CD4-positive, alpha-beta memory T cell (primary cell): ENCODE results near the gene EIF4EBP2. TPM values are rescaled to one million over a fixed set of nuclear protein-coding genes. Genes with fewer than 3 reads are reported as not detected.

Source experiments
- polyA plus RNA-seq, 2 donors: library from polyadenylated mRNA; unstranded; fragments of 300-500 nt; fragmentation: Illumina TruSeq; gene quantifications; one replicate each; pipeline ENCODE4 v1.2.3, GENCODE V29; 2021
- total RNA-seq, 2 experiments: library from RNA; stranded (reverse); gene quantifications; one replicate each; pipeline ENCODE4 v1.2.3, GENCODE V29; 2021

Gene EIF4EBP2
- total and polyA plus RNA-seq, 4 experiments from 2014 or later, result 54.5 to 83.9 (median 62.3) TPM

Other genes with a start within 250 kb of the EIF4EBP2 start
- gene SAR1A, start 233.6 kb upstream of the EIF4EBP2 start, total RNA-seq, result 100 to 1,000 TPM in 1 of 2 experiments, 10 to 100 TPM in 1; 87.3 to 100 TPM
- gene SAR1A, start 233.6 kb upstream of the EIF4EBP2 start, polyA plus RNA-seq, result 10 to 100 TPM; 25.2 to 30.6 TPM
- 10 to 100 TPM; 57.4 to 60.4 TPM for gene PPA1, start 170.7 kb upstream of the EIF4EBP2 start, total RNA-seq
- gene PPA1, start 170.7 kb upstream of the EIF4EBP2 start, polyA plus RNA-seq, result 100 to 1,000 TPM; 148 to 304 TPM
- gene NPFFR1, start 120.1 kb upstream of the EIF4EBP2 start, total RNA-seq, result not detected
- not detected for gene NPFFR1, start 120.1 kb upstream of the EIF4EBP2 start, polyA plus RNA-seq
- 1 to 10 TPM; 2.9 to 3.4 TPM for gene LRRC20, start 21.5 kb upstream of the EIF4EBP2 start, total RNA-seq
- gene LRRC20, start 21.5 kb upstream of the EIF4EBP2 start, polyA plus RNA-seq, result 1 to 10 TPM; 3.7 to 4.4 TPM
- not detected for gene NODAL, start 37.5 kb downstream of the EIF4EBP2 start, total RNA-seq
- gene NODAL, start 37.5 kb downstream of the EIF4EBP2 start, polyA plus RNA-seq, result under 1 TPM in 1 of 2 donors, not detected in 1; 0.19 TPM
- not detected for gene PALD1, start 74.6 kb downstream of the EIF4EBP2 start, total RNA-seq
- gene PALD1, start 74.6 kb downstream of the EIF4EBP2 start, polyA plus RNA-seq, result not detected
- 10 to 100 TPM; 18.0 to 19.5 TPM for gene PRF1, start 198.6 kb downstream of the EIF4EBP2 start, total RNA-seq
- gene PRF1, start 198.6 kb downstream of the EIF4EBP2 start, polyA plus RNA-seq, result 10 to 100 TPM; 65.0 to 67.5 TPM